ENCODE measurements around the gene GABRR3.

- TF ChIP-seq, protein P1, sequence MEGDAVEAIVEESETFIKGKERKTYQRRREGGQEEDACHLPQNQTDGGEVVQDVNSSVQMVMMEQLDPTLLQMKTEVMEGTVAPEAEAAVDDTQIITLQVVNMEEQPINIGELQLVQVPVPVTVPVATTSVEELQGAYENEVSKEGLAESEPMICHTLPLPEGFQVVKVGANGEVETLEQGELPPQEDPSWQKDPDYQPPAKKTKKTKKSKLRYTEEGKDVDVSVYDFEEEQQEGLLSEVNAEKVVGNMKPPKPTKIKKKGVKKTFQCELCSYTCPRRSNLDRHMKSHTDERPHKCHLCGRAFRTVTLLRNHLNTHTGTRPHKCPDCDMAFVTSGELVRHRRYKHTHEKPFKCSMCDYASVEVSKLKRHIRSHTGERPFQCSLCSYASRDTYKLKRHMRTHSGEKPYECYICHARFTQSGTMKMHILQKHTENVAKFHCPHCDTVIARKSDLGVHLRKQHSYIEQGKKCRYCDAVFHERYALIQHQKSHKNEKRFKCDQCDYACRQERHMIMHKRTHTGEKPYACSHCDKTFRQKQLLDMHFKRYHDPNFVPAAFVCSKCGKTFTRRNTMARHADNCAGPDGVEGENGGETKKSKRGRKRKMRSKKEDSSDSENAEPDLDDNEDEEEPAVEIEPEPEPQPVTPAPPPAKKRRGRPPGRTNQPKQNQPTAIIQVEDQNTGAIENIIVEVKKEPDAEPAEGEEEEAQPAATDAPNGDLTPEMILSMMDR (conservative IDR thresholded peaks at IDR 0.05; ENCODE audit: low read depth, low read length), result no peak
- no peak for TF ChIP-seq EZH2phosphoT487 (IDR thresholded peaks at IDR 0.05; ENCODE audit: borderline replicate concordance, low read length)
- no peak for TF ChIP-seq EZH2 (IDR thresholded peaks at IDR 0.05; ENCODE audit: low read length, unreplicated experiment)
These were observed 21.5 kb downstream of the GABRR3 start for GRCh38 chr3:98013411-98014267.

Data from PC-3 (cell line).